ENCODE results near the gene ODC1.

- TF ChIP-seq MAX (IDR thresholded peaks at IDR 0.05; ENCODE audit: low read depth) (no peak), EP300 (IDR thresholded peaks at IDR 0.05; ENCODE audit: borderline replicate concordance in 1 of 2, low read depth in 1 of 2, low read length in 1 of 2) (no peak), CTCF (IDR thresholded peaks at IDR 0.05) (no peak), FOXM1 (IDR thresholded peaks at IDR 0.05; ENCODE audit: low read depth) (no peak), TAF1 (IDR thresholded peaks at IDR 0.05; ENCODE audit: borderline replicate concordance, low read depth, low read length) (no peak), YY1 (IDR thresholded peaks at IDR 0.05; ENCODE audit: low read depth) (no peak)
Observed at GRCh38 chr2:10422251-10422650, 25.9 kb downstream of the ODC1 start.
